ENCODE measurements around the gene SLC45A2. TPM values are rescaled to one million over a fixed set of nuclear protein-coding genes. Genes with fewer than 3 reads are reported as not detected.

Gene SLC45A2
- total RNA-seq, 2 donors from 2014 or later = 0.82 TPM; not detected in 1

- Histone ChIP-seq H3K27ac (no peak overlapping the region), H3K9me3 (no peaks in the 10 kb centered on the region), H3K4me1 (peaks cover 0 to 5% of the 10 kb centered on the region in 2 donors), H3K27me3 (no peaks in the 10 kb centered on the region), H3K36me3 (no peaks in the 10 kb centered on the region), H3K4me3 (no peak overlapping the region)
- no peak for DNase-seq (ENCODE audit: low spot score)
- TF ChIP-seq CTCF (IDR thresholded peaks at IDR 0.05) = no peak
Measured at GRCh38 chr5:34026089-34026761, 41.7 kb upstream of the SLC45A2 start.

GRCh38 chr5:34022121-34022705, 37.7 kb upstream of the SLC45A2 start:
- peaks cover 0 to 5% of the 10 kb centered on the region in 2 donors for H3K4me1 ChIP-seq
- no peak overlapping the region for H3K4me3 ChIP-seq
- no peaks in the 10 kb centered on the region for H3K36me3 ChIP-seq
- DNase-seq (ENCODE audit: low spot score) = no peak
- H3K27ac ChIP-seq = no peak overlapping the region
- no peaks in the 10 kb centered on the region for H3K27me3 ChIP-seq
- no peak for TF ChIP-seq CTCF (IDR thresholded peaks at IDR 0.05)
- H3K9me3 ChIP-seq = no peaks in the 10 kb centered on the region

- Histone ChIP-seq H3K27ac (no peak overlapping the region), H3K27me3 (no peaks in the 10 kb centered on the region), H3K4me3 (no peak overlapping the region), H3K36me3 (no peaks in the 10 kb centered on the region), H3K9me3 (no peaks in the 10 kb centered on the region), H3K4me1 (peaks cover 0 to 5% of the 10 kb centered on the region in 2 donors)
- no peak for DNase-seq (ENCODE audit: low spot score)
- no peak for TF ChIP-seq CTCF (IDR thresholded peaks at IDR 0.05)
Measured at GRCh38 chr5:34021334-34021733, 36.8 kb upstream of the SLC45A2 start.

- H3K9me3 ChIP-seq = no peaks in the 10 kb centered on the region
- no peak for DNase-seq (ENCODE audit: low spot score)
- H3K27me3 ChIP-seq = no peaks in the 10 kb centered on the region
- no peak overlapping the region for H3K4me3 ChIP-seq
- no peak overlapping the region for H3K27ac ChIP-seq
- TF ChIP-seq CTCF (IDR thresholded peaks at IDR 0.05) = no peak
- H3K4me1 ChIP-seq = peaks cover 0 to 5% of the 10 kb centered on the region in 2 donors
- no peaks in the 10 kb centered on the region for H3K36me3 ChIP-seq
Measured at GRCh38 chr5:34020726-34021125, 36.2 kb upstream of the SLC45A2 start.

GRCh38 chr5:34017254-34017653, 32.8 kb upstream of the SLC45A2 start:
- Histone ChIP-seq H3K27ac (no peak overlapping the region), H3K4me1 (peaks cover 0 to 10% of the 10 kb centered on the region in 2 donors), H3K27me3 (no peaks in the 10 kb centered on the region), H3K36me3 (no peaks in the 10 kb centered on the region), H3K9me3 (no peaks in the 10 kb centered on the region), H3K4me3 (no peak overlapping the region)
- DNase-seq (ENCODE audit: low spot score) = no peak
- no peak for TF ChIP-seq CTCF (IDR thresholded peaks at IDR 0.05)
